Measurements from ENCODE around the gene SAMSN1.
"Not testable (repeated sequence)": the region's sequence is repeated elsewhere in the genome, so short reads cannot be mapped to it uniquely, and the experiment has no call there.

Gene SAMSN1

DNA sequence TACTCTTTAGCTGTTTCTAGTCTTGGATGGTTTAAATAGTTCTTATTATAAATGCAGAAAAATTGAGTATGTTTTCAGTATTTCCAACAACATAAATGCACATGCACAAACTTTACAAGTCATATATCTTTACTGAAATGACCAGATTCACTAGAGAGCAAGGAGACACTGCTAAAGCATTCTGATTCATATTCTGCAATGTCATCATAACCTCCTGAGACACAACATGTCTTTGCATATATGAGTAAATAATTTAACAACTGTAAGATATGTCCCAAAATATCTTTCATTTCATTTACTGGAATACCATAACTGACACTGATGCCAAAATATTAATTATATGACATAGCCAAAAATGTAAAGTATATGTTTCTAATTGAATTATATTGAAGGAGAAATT, 16.8 kb upstream of the SAMSN1 start:
- no peak for DNase-seq (ENCODE audit: low read depth)

DNA sequence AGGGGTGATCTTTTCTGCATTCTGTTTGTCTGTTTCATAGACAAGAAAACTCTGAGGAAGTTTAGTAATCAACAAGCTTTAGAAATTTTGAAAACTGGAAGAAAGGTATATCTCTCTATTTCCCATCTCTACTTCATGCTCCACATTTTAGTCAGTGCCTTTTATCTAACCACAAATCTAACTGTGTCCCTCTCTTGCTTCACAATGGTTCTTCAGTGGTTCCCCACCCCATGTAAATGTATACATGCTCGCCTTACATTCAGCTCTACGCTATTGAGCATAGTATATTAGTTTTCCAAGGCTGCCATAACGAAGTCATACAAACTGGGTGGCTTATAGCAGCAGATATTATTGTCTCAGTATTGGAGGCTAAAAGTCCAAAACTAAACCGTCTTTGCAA, 14.4 kb upstream of the SAMSN1 start:
- no peak for DNase-seq (ENCODE audit: low read depth)

DNA sequence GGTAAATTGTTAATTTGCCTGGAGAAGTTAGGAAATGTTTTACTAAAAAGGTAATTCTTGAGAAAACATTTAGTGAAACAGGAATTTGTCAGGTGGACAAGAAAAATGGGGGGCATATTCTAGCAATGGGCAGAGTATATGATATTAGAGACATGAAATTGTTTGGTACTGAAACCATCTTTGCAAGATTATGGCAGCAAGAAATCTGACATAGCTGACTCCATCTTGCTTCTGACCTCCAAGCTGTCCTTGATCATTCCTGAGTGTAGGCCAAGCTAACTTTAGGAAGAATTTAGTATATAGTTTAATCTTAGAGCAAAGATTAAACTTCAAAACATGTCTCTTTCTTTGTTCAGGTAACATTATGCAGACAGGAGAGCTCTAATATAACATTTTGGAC, 14.0 kb upstream of the SAMSN1 start:
- DNase-seq (ENCODE audit: low read depth) = no peak

DNA sequence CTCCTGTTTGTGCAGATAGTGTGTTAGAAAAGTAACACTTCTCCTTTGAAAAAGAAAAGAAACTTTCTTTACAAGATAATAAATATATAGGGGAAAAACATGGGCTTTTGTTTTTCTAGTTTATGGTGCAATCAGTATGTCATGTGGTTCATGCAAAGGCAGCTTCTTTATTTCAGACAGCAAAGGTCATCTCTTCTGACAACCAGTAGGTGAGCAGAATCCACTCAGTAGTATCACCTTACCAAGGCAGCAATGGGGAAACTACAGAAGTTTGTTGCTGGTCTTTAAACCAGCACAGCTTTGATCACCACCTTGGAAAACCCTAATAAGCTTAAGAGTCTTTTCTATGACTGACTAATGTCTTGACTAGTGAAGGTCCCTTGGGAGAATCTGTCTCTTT, 13.0 kb upstream of the SAMSN1 start:
- no peak for DNase-seq (ENCODE audit: low read depth)

DNA sequence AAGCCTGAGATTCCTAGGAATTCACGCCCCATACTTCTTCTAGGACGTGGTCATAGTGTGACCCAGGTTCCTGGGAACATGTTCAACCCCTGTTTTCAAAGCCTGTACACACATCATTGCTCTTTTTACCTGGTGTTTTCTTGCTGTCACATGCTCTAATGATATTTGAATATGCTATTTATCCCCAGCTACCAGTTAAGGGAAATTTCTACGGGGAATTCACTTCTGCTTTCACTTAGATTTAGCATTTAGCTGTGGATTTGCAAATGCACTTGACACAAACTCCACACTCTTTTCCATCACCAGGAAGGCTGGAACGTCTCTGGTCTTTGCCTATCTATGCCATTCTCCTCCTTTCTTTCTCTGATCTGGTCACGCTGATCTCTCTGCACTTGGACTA, 11.3 kb upstream of the SAMSN1 start:
- DNase-seq (ENCODE audit: low read depth) = no peak

DNA sequence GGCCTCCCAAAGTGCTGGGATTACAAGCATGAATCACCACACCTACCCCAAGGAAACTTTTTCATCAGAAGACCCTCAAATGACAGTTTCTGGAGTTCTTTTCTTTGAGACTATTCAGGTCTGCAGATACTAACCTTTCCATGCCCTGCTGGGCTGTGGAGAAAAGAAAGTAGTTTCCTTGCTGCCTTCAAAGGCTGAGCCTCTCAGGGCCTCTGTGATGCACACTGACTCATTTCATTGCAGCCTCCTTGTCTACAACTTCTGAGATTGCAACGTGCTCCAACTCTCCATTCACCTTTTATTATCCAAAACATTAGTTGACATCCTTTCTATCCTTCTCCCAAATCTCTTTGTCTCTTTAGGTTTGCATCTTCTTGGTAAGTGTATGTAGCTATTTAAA, 8.8 kb upstream of the SAMSN1 start:
- no peak for DNase-seq (ENCODE audit: low read depth)

DNA sequence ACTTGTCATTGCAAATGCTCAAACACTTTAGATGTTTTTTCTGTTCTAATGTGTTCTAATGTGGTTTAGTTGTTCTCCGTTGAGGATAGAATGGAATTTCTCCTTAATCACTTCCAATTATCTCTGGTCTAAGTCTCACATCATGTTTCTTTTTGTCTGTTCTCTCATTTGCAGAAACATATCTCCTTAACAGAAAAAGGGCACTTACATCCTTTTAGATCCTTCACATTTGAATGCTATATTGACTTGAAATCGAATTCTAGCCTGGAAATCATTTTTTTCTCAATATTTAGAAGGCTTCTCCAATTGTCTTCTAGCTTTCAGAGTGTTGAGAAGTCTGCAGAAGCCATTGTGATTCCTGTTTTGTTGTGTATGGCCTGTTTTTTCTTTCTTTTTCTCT, 7.3 kb upstream of the SAMSN1 start:
- DNase-seq (ENCODE audit: low read depth) = no peak

DNA sequence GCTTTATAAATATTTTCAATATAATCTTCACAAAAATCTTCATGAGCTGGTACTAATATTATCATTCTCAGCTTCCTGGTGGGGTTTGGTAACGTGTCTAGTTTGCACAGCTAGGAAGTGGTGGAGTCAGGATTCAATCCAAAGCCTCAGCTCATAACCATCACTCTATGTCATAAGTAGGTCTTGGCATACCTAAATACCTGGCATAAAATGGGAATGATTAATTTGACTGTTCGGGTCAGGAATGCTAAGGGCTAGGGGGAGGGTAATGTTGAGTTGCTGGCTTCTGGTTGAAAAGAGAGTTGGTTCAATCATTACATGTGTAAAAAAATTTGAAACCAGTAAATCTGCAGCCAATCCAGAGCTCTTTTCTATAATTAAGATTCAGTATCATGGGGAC, 5.6 kb upstream of the SAMSN1 start:
- DNase-seq (ENCODE audit: low read depth) = no peak

DNA sequence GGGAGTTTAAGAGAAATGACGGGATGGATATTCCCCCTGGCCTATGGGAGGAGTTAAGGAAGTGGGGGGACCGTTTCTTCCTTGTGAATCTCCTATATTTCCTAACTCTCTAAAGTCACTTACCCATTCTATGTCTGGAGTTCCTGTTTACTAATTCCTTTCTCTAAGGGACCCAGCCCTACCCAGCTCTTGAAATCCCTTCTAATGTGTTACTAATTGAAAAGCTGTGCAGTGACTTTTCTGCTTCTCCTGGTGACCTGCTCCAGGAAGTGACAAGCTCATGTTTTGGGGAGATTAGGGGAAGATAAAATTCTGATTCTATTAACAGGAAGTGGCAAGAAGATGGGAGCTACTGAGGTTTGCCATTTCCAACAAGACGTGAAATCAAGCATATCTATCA, 4.0 kb upstream of the SAMSN1 start:
- DNase-seq (ENCODE audit: low read depth) = no peak

DNA sequence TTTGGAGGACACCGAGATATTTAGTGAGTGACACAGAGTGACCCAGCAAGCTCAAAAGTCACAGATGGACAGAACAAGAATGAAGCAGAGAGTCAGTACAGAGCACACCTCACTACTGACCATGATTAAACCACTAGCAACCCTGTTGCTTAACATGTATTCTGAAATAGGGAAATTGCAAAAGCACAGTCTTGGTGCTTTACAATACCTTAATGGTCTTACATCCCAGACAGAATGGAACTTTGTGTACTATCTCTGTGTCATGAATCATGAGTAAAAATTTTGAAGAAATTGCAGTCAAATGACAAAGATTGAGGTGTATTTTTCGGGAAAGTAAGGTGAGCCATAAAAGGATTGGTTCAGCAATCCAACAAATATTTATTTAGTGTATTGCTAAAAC, 2.7 kb upstream of the SAMSN1 start:
- DNase-seq (ENCODE audit: low read depth) = no peak

DNA sequence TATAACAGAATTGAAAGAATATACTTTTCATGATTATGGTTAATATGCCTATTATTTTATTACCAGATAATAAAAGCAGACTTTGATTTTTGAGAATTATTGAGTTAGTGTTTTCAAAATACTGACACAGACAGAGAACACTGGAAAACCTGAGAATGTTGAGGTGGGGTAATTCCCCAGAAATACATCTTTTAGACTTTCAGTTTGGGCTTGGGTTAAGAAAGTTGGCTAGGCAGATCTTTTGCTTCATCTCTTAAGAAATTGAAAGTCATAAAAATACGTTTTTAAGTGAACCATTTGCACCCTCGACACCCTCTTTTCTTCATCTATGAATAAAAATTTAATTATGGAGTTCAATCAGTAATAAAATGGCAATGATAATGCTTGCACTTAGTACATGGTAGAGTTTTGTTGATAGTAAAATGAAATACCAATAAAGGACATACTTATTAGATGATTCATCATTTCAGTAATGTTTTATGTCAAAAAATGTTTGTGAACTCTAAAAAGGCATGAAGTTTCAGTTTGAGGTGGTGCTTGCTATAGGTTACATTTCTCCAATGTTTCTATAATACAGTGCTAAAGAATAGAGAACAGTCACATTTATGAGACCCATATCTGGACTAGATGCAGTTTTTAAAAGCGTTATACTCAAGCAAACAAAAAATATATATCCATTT, 1.9 kb upstream of the SAMSN1 start:
- DNase-seq (ENCODE audit: low read depth) = no peak

DNA sequence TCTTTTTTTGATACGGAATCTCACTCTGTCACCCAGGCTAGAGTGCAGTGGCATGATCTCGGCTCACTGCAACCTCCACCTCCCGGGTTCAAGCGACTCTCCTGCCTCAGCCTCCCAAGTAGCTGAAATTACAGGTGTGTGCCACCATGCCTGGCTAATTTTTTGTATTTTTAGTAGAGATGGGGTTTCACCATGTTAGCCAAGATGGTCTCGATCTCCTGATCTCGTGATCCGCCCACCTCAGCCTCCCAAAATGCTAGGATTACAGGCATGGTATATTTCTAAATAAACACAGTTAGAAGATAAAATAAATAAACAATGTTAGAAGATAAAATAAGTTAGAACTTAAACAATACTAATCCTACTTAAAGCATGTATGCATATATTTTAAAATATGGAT, 604 bp upstream of the SAMSN1 start:
- not testable (repeated sequence) for DNase-seq (ENCODE audit: low read depth)

DNA sequence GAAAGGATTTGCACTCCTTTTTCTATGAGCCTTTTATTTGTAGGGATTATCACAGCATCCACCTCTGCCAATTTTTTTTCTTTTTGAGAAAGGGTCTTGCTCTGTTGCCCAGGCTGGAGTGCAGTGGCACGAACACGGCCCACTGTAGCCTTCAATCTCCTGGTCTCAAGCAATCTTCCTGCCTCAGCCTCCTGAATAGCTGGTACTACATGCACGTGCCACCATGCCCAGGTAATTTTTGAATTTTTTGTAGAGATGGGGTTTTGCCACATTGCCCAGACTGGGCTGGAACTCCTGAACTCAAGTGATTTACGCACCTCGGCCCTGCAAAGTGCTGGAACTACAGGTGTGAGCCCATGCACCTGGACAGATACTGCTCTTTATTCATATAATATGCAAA, 2.1 kb downstream of the SAMSN1 start:
- no peak for DNase-seq (ENCODE audit: low read depth)

DNA sequence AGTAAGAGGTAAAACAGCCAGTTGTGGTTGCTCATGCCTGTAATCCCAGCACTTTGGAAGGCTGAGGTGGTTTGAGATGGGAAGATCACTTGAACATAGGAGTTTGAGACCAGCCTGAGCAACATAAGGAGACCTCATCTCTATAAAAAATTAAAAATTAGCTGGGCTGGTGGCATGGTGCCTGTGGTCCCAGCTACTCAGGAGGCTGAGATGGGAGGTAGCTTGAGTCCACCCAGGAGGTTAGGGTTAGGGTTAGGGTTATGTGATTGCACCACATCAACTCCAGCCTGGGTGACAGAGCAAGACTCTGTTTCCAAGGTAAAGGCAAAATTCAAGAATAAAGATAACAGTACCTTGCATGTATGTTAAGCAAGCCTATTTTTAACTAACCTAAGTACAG, 3.5 kb downstream of the SAMSN1 start:
- DNase-seq (ENCODE audit: low read depth) = no peak

DNA sequence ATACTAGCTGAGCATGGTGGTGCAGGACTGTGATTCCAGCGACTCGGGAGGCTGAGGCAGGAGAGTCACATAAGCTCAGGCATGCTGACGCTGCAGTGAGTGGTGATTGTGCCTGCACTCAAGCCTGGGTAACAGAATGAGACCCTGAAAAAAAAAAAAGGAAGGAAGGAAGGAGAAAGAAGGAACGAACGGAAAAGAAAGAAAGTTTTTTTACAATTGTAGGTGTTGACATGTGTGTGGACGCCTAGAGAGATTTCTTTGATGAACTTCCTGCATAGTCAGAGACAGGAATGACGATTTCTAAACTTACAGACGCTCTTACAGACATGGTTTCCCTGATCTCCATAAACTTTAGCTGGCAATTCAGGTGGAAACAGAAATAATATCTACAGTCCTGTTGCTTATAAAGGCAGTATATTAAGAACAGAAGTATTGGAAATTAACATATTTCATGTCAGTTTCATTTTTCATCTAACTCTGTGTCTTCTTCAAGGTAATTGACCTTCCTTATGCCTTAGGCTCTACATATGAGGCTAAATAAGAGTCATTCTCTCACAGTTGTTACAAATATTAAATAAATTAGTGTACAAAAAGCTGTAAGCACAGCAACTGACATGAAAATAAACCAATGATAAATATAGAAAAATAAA, 4.1 kb downstream of the SAMSN1 start:
- DNase-seq (ENCODE audit: low read depth) = no peak

DNA sequence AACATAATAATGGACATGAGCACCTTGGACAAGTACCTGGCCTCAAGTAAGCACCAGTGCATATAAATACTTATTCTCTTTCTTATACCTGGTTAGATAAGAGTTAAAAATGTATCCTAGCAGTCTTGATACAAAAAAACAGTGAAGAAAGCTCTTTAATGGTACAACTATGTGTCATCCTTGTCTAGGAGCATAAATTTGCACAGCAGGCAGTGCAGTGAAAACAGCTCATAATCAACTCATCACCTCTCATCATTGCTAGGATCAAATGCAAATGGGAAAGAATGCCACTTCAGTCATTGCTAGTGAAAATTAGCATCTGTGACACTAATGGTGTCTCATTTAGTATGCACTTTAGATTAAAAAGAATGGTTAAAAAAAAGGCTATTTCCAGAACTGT, 7.6 kb downstream of the SAMSN1 start:
- no peak for DNase-seq (ENCODE audit: low read depth)

DNA sequence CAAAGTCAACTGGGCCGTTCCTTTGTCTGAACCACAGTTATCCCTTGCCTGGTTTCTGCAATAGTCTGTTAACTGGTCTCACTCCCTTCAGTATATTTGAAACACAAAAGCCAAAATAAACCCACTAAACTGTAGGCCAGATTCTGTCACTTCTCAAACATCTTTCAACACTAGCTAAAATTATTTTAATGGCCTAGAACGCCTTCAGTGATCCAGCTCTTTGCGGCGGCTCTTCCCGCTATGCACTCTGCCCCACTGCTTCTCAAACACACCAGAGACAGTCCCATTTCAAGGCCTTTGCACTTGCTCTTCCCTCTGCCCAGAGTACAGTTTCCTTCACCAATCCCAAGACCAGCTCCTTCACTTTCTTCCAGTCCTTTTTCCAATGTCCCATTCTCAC, 9.2 kb downstream of the SAMSN1 start:
- DNase-seq (ENCODE audit: low read depth) = no peak

DNA sequence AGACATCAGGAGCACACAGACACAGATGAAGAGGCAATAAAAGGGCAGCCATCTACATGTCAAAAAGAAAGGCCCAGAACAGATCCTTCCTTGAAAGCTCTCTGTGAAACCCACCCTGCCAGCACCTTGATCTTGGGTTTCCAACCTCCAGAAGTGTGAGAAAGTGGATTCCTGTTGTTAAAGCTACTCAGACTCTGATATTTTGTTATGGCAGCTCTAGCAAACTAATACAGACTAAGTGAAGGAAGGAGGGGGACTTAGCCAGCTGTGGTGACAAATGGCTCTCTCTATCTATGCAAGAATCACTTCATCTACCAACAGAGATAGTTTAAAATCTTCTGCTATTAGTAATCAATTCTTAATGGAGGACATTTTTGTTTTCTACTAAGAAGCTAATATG, 10.4 kb downstream of the SAMSN1 start:
- DNase-seq (ENCODE audit: low read depth) = no peak

DNA sequence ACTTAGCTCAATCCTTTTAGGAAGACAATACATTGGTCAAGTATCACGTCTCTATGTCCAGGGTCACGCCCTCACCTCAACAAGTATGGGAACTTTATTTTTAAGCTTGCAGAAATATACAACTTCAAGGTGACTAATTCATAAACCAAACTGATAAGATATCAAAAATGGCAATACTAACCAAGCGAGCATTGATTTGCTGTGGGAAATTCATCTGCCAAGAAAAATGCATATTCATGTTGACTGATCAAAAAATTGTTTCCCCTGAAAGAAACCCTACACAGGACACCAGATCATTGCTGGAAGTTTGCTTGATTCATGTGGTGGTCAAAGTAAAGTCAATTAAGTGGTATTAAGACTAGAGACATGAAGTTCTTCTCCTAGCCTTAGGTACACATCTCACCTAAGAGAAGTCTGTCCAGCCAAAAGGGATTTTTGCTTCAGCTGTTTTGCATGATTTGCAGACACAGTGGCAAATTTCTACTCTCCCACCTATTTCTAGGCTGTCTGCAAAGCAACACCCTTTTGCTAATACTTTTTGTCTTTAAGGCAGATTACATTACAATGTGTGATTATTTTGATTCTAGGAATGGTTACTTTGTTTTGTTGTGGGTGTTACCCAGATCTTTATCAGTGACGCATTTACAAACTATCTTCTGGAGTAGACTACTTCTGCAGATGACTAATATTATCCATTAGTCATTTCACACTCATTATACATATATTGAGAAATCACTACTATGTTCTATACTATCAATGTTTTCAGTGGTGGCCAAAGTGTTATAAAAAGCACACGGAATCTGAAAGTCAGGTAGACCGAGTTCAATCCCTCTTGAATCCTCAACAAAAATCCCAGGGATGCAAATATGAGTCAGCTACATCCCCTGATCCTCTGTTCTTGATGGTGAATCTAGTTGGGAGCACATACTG, 12.4 kb downstream of the SAMSN1 start:
- no peak for DNase-seq (ENCODE audit: low read depth)

DNA sequence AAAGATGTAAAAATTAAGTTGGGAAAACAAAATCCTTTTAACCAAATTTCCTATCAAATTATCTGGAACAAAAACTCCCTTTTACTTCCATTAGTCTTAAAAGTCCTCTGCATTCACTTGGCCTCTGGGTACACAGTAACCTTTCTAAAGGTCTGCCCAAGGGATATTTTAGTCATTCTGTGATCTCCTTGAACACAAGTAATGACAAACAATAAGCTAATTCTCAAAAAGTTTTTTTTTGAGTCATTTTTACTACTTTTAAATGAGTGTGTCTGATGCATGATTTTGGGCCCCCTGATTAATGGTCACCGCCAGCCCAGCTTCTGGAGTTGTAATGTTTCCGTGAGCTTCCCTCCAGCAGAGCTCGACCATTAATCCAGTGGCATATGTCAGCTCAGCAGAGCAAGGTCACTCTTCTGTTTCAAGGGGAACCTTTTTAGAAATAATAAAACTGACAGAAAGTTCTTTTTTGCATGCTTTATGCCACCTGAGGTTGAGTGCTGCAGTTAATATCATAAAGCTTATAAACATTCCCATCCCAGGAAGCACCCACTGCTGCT, 14.3 kb downstream of the SAMSN1 start:
- DNase-seq (ENCODE audit: low read depth) = no peak

DNA sequence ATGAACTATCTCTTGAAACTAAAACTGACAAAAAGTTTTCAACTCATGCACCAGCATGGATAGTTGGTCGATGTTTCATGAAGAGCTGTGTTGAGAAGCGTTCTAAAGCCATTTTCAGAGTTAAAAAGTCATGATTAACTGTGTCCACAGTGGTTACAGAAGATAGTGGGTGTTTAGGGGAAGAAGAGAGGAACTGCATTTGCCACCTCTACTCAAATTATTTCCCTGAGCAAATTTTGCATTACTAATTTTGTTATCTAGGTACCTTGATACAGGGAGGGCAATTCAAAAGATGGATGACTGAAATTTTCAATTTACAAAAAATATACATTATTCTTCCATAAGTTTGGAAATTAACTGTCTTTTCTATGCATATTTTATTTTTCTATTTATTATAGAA, 15.5 kb downstream of the SAMSN1 start:
- no peak for DNase-seq (ENCODE audit: low read depth)

DNA sequence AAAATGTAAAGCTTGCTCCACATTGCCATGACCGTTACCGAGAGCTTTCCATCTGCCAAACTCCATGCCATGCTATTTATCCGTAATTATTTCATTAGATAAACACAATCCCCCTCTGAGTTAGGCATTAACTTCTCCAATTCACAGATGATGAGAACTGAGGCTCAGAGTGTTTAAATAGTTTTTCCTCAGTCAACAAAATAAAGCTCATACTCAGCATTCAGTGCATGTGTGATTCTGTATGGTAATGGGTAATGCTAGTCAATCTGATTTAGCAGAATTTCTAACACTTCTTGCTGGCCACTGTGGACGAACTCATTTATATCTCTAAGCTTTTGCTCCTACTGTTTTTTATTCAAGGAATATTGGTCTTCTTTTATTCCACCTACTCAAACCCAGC, 17.3 kb downstream of the SAMSN1 start:
- DNase-seq (ENCODE audit: low read depth) = no peak

All from activated T-cell treated with anti-CD3 and anti-CD28 coated beads for 48 hours (primary cell).